H1 (cell line): ENCODE data around the gene ANKRD17. TPM values are rescaled to one million over a fixed set of nuclear protein-coding genes. Genes with fewer than 3 reads are reported as not detected.

Experiments used
- CTCF ChIP-seq, 3 experiments: IDR thresholded peaks; 1 replicate in 2 of 3; 2 replicates in 1 of 3; pipeline versions ENCODE4 v1.5.1 to v1.6.1; 2011; ENCODE audit warnings: low read length in 3 of 3, mild to moderate bottlenecking in 3 of 3, inconsistent platforms in 2 of 3, low read depth in 1 of 3, moderate library complexity in 1 of 3; ENCODE audit not compliant: insufficient read depth in 1 of 3; ENCODE audit errors: control extremely low read depth in 1 of 3
- polyA plus RNA-seq, 7 experiments: library from polyadenylated mRNA; depleted of rRNA in 3 of 7; stranded (reverse) in 5 of 7; unstranded in 2 of 7; fragments of >200 nt in 5 of 7; fragments of 200-250 nt in 2 of 7; gene quantifications; 1 replicate in 5 of 7; 2 replicates in 1 of 7; 4 replicates in 1 of 7; pipeline versions ENCODE4 v1.2.1 to v1.2.3, GENCODE V29; 2011 to 2013; ENCODE audit warnings: missing spikeins in 2 of 7, mixed read lengths in 2 of 7
- total RNA-seq: library from RNA; stranded (reverse); fragmentation: NEBNext Ultra II Directional; extraction: Animal tissue kit (Norgen Biotek cat#: 25700); gene quantifications from 2 replicates; pipeline ENCODE4 v1.2.1, GENCODE V29; 2021

The ANKRD17 gene
- total and polyA plus RNA-seq, 2 of the 8 experiments (the other 6 are each of a cell fraction or from before 2014, with no cell fraction given): 42.4 to 93.7 TPM

DNA sequence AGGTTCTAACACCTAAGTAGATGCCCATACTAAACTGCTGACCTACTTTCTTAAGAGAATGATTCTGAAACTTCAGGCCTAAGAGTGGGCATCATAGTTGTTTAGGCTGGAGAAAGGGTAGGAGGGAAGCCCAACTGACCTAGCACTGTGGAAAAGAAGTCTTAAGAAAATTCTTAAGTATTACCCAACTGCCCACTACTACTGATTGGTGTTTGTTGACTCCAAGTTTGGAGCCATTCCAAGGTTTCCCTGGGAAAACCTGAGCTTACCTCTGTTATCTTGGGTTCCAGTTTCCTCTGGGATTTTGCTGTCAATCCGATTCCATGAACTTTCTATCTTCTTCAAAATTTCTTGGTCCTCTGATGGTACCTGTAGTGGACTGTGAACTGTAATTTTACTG is 23.9 kb downstream of the ANKRD17 start (continued):
- no peak for TF ChIP-seq CTCF (IDR thresholded peaks at IDR 0.05; ENCODE audit: control extremely low read depth in 1 of 3, insufficient read depth in 1 of 3, low read depth in 1 of 3, low read length in 3 of 3)
